ENCODE measurements around the gene TMEM179B. TPM values are rescaled to one million over a fixed set of nuclear protein-coding genes. Genes with fewer than 3 reads are reported as not detected.

TMEM179B gene
- total and polyA plus RNA-seq, 9 of the 15 experiments (the other 6 are each of a cell fraction or from before 2014, with no cell fraction given): 27.7 to 105 (median 37.0) TPM

DNA sequence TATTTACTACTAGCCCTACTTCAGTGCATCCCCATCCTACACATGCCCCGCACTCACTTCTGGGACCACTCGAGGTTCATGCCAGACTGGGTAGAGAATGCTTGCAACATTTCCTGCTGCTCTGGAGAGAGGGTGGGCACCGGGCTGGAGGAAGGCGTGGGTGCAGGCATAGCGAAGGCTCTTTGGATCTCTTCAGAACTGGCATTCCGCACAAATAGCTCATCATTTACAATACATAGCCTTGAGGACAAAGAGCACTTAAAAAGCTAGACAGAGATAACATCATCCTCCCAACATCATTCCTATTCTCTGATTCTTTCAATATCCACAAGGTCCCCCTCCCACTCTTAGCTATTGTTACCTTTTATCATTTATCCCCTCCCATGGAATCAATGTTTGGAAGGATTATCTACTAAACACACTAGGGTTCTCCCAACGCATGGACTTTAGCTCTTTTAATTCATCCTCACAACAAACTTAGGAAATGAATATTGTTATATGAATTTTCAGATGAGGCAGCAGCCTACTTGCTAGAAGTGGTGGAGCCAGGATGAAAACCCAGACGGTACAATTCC is 7.1 kb downstream of the TMEM179B start (continued):
- no peak for TF ChIP-seq ZNF280A (IDR thresholded peaks at IDR 0.05; ENCODE audit: low read depth, partially characterized antibody)
- TF ChIP-seq ZNF436 (CRISPR knock-in tag; IDR thresholded peaks at IDR 0.05): no peak

GRCh38 chr11:62796281-62796680 is 9.1 kb downstream of the TMEM179B start:
- Histone ChIP-seq H3K79me2 (ENCODE audit: control insufficient read depth, insufficient read depth, low read length) (peaks cover 8% of the 10 kb centered on the region), H3K9me1 (ENCODE audit: control insufficient read depth, insufficient read depth, low read length) (no peaks in the 10 kb centered on the region), H3K36me3 (ENCODE audit: control insufficient read depth, insufficient read depth, low read length) (peaks cover 90% of the 10 kb centered on the region), H2AFZ (ENCODE audit: low read depth, low read length) (no peak overlapping the region), H3K4me2 (ENCODE audit: insufficient read depth, low read length) (no peak overlapping the region), H4K20me1 (replicated peaks; ENCODE audit: control insufficient read depth, insufficient read depth, low read length) (no peaks in the 10 kb centered on the region), H3K9ac (ENCODE audit: insufficient read depth in 1 of 2, low read depth in 2 of 2, low read length in 2 of 2) (no peak overlapping the region), H3K27ac (ENCODE audit: extremely low read depth, low read depth, low read length) (no peak overlapping the region), H3K4me1 (replicated peaks in 1 of 2; ENCODE audit: control insufficient read depth in 2 of 2, insufficient read depth in 2 of 2, low read length in 2 of 2) (peaks cover 6 to 12% of the 10 kb centered on the region in 2 experiments; a peak in 4 of 5 replicates), H3K4me3 (no peak overlapping the region), H3K9me3 (replicated peaks; ENCODE audit: control insufficient read depth, insufficient read depth, low read depth, low read length) (no peaks in the 10 kb centered on the region), H3K27me3 (ENCODE audit: control insufficient read depth in 2 of 2, insufficient read depth in 2 of 2, low read length in 2 of 2) (no peaks in the 10 kb centered on the region)
- POLR2A ChIA-PET: interaction anchor here (1.1 to 11.4 kb wide), 6 partner anchors 6 to 60 kb away, joined by 3 to 116 read pairs (median 6); no protein-coding TSS in a partner anchor
- intact Hi-C loops (cut with micrococcal nuclease): no loop called here
- in situ Hi-C loops (cut with MboI): no loop called here
- ATAC-seq: no peak
- BruUV-seq (replicated peaks): no TSS peak
- DNase-seq (ENCODE audit: extremely low read depth in 1 of 4, low spot score in 3 of 4): no peak
- 98% methylated on average over 7 of the region's 7 CpGs for WGBS (ENCODE audit: insufficient coverage, low coverage, missing lambda C conversion rate)
- CTCF ChIA-PET (ENCODE audit: low intra/inter-chr PET ratio): no interaction called here
- no peak for TF ChIP-seq SAFB (IDR thresholded peaks at IDR 0.05; ENCODE audit: borderline replicate concordance, low read depth, low read length)
- FAIRE-seq: no peak
